ENCODE measurements around the gene COA3. TPM values are rescaled to one million over a fixed set of nuclear protein-coding genes. Genes with fewer than 3 reads are reported as not detected.

The COA3 gene
- total RNA-seq, 1 experiment from 2014 or later, result 122 TPM

GRCh38 chr17:42818379-42818778 lies 19.9 kb upstream of the COA3 start:
- no peak for DNase-seq (ENCODE audit: low spot score)

DNA sequence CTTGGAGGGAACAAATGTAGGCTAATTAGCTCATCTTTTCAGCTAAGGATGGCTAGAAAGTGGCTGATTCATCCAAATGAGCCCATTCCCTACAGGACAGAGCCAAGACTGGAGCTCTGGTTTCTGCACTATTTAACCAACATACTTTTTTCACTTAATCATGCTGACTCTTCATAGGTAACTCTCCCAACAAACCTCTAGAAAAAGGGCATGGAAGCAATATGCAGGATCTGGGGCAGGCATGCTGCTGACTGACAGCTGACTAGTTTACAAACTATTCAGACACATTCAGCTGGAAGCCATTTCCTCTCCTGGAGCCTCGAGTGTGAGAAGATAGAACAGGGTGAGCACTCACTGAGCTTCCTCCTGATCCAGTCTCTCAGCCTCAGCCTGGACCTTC lies 19.4 kb upstream of the COA3 start:
- DNase-seq (ENCODE audit: low spot score), result no peak

DNA sequence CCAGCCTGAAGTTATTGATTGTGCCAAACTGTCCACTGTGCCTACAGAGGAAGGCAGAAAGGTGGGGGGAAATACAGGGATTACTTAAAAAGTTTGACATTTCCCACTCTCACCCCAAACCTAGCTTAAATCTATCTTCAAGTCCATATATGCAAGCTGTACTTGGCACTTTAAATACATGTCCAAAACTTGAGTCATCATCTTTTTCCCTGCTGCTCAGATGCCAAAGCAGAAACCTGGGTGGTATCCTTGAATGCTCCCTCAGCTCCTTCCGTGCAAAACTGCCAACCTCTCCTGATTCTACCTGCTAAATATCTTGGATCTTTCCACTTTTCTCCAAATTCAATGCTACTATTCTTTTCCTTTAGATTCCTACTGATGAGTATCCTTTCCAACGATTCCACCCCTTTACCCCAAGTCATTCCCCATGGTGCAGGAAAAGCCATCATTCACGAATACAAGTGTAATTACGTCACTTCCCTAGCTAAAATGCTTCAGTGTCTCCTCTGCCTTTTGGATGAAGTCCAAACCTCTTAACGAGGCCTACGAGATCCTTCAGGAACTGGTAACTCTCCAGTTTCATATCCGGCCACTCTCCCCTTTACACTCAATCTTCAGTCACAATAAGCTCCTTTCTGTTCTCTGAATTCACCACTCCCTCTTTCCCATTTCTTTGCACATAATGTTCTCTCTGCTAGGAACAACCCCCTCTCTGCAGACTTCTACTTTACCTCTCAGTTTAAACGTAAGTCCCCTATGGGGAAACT lies 16.3 kb upstream of the COA3 start:
- peak; percentile 96 for DNase-seq (ENCODE audit: low spot score)

GRCh38 chr17:42809250-42809649 lies 10.7 kb upstream of the COA3 start:
- peak; percentile 66 for DNase-seq (ENCODE audit: low spot score)

DNA sequence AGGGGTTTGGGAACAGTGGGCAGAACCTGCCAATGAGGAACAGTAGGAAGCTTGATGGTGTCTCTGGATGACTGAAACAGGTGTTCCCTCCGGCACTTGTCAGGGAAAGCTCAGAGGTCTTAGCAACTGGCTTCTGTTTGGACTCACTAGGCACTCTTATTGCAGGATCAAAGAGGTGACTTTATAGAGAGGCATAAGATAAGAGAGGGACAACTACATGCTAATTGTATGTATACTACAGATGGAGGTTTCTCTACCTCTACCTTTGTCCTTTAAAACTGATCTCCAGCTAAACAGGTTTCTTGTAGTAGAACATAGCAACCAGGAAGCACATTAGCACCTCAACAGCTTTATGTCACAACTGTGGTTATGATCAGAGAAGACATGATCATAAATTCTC lies 7.7 kb upstream of the COA3 start:
- DNase-seq (ENCODE audit: low spot score), result no peak

DNA sequence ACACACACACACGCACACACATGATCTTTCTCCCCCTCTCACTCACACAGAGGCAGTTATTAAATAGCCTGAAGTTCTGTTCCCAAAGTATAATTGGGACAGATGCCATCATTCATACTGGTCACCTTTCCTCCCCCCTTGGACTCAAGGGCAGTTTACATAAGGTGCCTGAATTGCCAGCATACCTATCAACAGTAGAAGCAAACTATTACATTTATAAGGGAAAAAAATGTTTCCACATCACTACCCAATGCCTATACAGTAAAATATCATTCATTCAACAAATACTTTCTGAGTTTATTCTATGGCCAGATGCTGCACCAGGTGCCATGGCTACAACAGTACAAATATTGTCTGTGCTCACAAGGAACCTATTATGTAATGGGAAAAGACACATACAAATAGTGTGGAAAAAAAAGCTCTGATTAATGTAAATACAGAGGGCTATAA lies 6.4 kb upstream of the COA3 start:
- no peak for DNase-seq (ENCODE audit: low spot score)

DNA sequence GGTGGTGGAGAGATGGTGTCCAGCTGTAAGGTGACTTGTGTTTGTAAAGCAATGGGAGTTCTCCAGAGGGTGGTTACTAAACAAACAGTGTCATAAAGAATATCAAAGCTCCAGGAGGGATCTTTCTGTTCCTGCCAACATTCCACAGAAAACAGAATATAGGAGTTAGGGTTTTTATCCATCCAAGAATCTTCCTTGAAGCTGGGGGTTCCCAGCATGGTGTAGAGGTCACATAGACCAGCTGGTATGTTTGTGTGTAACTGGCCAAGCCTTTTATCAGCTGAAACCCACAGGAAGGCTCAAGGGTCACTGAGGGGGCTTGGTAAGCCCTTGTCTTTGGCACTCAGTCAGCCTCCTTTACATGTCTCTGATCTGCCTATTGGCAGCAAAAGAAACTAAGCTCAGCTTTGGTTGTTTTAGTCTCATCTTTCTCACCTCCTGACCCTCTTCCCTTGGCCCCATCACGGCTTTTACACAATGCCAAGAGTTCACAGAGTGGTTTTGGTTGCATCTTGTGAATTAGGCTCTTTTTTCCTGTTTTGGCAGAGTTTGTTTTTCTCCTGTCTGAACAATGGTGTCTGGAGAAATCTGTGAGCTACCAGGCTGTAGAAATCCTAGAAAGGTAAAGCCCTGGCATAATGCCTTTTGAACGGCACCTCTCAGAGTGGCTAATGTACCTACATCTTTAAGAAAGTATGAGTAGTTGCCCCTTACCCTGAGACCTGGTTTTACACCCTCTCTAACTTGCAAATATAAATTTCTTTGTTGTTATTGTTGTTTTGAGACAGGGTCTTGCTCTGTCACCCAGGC lies 4.8 kb upstream of the COA3 start:
- DNase-seq (ENCODE audit: low spot score), result peak; percentile 46

DNA sequence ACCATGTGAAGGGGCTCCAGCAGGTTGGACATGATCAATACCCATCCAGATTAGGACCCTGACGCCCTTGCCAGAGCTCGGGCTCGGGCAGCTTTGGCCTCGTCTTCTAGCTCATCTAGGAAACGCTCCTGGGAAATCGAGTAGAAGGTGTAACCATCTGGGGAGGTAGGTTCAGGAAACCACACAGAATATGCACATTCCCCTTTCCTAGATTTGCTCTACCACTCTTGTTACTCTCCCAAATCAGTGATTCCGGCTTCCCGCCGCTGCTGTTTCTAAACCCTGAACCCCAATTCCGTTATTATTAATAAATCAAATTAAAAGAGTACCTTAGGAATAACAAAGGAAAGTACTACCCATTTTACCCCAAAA lies 507 bp downstream of the COA3 start:
- no peak for DNase-seq (ENCODE audit: low spot score)

GRCh38 chr17:42797067-42798007 lies 1.2 kb downstream of the COA3 start:
- no peak for DNase-seq (ENCODE audit: low spot score)

DNA sequence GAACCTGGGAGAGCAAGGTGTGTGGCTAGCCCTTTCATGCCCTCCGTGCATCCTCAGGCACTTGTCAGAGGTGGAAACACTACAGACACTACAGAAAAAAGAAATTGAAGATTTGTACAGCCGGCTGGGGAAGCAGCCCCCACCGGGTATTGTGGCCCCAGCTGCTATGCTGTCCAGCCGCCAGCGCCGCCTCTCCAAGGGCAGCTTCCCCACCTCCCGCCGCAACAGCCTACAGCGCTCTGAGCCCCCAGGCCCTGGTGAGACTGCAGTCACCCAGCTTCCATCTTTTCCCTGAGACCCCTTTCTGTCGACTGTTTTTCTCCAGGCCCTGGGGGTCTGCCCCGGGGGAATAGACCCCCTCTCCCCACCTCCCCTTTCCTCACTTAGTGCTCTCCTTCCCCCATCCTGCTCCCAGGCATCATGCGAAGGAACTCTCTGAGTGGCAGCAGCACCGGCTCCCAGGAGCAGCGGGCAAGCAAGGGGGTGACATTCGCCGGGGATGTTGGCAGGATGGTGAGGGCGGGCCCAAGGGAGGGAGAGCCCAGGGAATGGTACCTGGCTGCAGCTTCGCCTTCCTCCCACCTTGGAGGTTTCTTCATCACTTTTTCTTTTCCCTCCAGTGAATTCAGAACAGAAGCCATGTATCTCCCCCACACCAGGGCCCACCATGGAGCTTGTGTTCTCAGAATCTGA lies 2.3 kb downstream of the COA3 start:
- no peak for DNase-seq (ENCODE audit: low spot score)

DNA sequence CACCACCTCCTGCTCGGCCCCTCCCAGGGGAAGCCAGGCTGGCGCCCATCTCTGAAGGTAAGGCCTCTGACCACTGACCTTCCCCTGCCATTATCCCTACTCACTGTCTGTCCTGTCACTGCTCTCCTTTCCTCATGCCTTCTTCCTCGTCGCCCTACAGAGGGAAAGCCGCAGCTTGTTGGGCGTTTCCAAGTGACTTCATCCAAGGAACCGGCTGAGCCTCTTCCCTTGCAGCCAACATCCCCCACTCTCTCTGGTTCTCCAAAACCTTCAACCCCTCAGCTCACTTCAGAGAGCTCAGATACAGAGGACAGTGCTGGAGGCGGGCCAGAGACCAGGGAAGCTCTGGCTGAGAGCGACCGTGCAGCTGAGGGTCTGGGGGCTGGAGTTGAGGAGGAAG lies 3.0 kb downstream of the COA3 start:
- DNase-seq (ENCODE audit: low spot score), result no peak

DNA sequence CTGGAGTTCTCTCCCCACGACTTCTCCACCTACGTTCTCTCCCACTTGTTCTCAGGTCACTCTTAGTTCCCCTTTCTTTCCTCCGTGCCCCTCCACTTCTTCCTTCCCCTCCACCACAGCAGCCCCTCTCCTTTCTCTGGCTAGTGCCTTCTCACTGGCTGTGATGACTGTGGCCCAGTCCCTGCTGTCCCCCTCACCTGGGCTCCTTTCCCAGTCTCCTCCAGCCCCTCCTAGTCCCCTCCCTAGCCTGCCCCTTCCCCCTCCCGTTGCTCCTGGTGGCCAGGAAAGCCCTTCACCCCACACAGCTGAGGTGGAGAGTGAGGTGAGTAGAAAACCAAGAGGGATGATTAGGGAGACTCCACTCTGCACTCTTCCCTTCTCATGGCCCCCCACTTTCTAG lies 3.4 kb downstream of the COA3 start:
- DNase-seq (ENCODE audit: low spot score), result no peak

DNA sequence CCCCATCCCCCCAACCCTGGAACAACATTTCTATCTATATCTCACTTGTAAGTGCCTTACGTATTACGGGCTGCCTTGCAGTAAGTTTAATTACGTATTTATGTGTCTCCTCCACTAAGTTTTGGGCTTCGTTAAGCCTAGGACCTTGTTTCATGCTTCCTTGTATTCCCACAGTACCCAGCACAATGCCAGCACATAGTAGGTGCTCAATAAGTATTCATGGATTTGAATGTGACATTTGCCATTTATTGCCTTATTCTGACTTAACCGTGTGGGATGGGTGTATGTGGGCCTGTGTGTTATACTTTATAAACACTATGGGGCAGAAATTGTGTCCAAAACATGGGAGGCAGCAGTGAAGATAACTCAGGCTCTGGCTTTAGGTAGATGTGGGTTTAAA lies 6.0 kb downstream of the COA3 start:
- no peak for DNase-seq (ENCODE audit: low spot score)

DNA sequence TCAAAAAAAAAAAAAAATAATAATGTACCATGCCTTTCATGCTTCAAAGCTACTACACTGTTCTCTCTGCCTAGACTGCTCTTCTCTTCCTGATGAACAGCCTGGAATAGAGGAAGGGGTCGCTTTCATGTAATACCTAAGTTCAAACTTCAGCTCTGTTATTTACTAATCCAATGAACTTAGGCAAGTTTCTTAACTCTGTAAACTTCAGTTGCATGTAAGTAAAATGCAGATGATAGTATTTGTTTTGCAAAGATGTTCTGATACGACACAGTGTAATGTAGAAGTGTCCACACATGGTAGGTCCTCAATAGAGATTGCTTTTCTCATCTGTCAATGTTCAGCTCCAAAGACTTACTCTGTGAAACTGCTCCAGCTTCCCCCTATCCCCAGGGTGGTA lies 6.6 kb downstream of the COA3 start:
- DNase-seq (ENCODE audit: low spot score), result no peak

DNA sequence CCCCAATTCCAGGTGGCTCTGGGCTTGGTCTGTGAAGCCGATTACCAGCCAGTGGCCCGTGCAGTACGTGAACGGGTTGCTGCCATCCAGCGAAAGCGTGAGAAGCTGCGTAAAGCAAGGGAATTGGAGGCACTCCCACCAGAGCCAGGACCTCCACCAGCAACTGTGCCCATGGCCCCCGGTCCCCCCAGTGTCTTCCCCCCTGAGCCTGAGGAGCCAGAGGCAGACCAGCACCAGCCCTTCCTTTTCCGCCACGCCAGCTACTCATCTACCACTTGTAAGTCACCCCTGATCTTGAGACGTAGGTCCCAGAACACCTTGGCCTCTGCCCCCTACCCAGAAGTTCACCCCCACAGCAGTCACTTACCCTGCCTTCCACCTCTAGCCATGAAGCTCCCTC lies 11.2 kb downstream of the COA3 start:
- no peak for DNase-seq (ENCODE audit: low spot score)

- DNase-seq (ENCODE audit: low spot score), result no peak
Observed at GRCh38 chr17:42784811-42785592, 13.5 kb downstream of the COA3 start.

GRCh38 chr17:42784409-42784808 lies 14.1 kb downstream of the COA3 start:
- no peak for DNase-seq (ENCODE audit: low spot score)

DNA sequence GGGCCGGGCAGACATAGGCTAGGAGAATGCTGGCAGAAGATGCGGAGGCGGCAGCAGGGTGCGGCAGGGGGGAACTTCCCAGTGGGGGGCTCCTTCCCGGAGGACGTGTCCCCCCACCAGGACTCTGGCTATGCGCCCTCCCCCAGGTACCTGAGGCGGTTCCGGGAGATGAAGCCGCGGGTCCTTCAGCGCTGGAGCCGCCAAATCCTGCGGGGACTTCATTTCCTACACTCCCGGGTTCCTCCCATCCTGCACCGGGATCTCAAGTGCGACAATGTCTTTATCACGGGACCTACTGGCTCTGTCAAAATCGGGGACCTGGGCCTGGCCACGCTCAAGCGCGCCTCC lies 14.7 kb downstream of the COA3 start:
- no peak for DNase-seq (ENCODE audit: low spot score)

DNA sequence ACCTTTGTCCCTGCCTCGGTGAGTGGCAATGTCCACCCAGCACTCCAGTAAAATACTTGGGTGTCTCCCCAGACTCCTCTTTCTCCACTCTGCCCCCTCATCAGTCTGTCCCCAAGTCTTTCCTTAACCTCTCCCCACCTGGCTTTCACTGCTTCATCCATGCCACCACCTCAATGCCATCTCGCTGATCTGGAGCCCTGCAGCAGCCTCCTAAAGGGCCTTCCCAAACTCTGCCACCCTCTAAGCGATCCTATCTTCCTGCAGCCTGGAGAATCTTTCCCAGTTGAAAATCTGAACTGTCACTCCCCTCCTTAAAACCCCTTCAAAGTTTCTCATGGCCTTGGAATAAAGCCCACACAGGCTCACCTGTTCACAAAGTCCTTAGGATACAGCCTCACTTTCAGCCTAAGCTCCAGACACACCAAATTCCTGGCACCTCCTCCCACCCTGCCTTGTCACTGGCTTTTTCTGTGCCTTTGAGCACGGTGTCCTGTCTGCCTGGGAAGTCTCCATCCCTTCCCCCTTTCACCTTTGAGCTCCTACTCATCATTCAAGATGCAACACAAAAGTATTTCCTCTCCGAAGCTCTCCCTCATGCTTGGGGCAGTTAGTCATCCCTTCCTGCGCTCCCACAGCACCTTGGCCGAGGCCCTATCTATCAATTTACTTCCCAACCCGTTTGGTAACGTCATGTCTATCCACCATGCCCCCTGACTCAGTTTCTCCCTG lies 15.3 kb downstream of the COA3 start:
- peak; percentile 92 for DNase-seq (ENCODE audit: low spot score)

All from A172 (cell line).